Activated CD4-positive, alpha-beta T cell treated with anti-CD3 and anti-CD28 coated beads, Interleukin-2, amount 50 U/mL, for 48 hours (primary cell): ENCODE data around the gene EPB41L1.

Experiments
- DNase-seq, 2 experiments: peaks; one replicate each; pipeline ENCODE4 v3.0.0-alpha.2; 2020

The EPB41L1 gene

DNA sequence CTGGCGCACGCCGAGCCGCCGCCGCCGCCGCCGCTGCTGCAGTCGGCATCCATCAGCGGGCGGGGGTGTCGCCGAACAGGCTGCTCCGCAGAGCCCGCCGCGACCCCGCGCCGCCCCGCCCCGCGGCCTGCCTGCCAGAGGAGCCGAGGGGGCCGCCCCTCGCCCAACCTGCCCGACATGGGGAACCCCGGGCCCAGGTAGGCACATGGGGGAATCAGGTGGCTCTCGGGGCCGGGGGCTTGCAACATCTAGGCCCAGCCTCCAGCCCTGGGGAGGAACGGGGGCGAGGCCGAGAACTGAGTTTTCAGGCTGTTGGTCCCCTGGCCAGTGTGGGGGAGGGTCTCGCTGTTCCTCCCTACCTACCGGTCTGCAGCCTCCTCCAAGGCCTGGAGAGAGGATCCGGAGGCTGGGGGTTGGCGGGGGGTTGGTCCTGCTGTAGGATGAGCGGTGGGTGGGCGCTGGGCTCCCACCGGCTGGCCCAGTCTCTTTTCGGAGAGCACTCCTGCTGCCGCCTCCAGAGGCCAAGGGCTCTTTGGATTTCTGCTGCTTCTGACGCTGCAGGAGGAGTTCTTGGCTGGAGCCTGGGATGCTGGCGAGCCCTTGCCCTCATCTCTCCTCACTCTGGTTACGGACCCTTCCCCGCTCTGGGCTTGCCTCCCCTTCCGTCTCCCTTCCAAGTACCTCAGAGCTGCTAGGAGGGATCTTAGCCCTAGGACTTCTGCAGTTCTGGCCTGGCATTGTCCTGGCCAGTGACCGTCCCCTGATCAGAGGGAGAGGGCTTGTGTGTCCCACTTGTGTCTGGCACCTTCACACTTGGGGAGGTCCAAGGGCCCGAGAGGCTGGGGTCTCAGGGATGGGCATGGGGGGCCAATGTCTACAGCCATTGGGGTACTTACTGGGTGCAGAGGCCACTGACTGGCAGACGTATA is at the start of gene EPB41L1:
TSS of gene EPB41L1 (plus strand) at position 41 of the 929 bp plus-strand sequence. CDS start 19,038 bp downstream, outside the sequence.
- DNase-seq = no peak

DNA sequence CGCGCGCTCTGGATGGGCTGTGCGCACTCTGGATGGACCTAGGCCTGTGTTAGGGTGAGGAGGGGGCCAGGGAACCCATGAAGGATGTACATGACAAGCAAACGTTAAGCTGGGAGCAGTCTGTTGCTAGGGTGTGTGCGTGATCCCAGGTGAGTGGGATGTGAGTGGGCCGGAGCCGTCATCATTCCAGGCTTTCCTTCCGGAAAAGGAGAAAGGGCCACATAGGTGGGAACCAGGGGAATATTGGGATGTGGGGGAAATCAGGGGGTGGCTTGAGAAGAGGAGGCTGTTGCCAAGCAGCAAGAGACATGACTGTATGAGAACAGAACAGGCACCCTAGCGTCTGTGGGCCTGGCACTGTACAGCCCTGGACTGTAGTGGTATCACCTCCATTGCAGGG is 49.7 kb upstream of the EPB41L1 start:
- DNase-seq = no peak

DNA sequence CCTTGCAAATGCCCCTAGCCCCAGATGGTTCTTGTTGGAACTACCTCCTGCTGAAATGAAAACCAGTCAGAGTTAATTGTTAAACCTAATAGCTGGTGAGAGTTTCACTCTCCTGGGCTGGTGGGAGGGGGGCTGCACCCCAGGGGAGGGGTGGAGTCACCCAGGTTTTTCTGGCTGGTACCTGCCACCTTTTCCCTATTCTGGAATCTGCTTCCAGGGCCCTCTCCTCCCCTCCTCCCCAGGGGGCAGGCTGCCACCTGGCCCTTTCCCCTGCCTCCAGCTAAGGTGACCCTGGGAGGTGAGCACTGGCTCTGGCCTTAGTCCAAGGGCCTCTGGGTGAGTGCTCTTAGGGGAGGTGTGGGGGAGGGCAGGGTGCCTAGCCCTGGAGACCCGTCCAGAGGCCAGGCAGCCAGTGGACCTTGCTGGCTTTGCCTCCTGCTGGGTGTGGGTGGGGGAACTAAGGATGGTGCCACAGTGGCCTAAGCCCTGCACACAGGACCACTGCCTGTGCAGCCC is 48.8 kb upstream of the EPB41L1 start:
- DNase-seq = no peak

- DNase-seq = no peak
These were observed 47.9 kb upstream of the EPB41L1 start for GRCh38 chr20:36106606-36107005.

DNA sequence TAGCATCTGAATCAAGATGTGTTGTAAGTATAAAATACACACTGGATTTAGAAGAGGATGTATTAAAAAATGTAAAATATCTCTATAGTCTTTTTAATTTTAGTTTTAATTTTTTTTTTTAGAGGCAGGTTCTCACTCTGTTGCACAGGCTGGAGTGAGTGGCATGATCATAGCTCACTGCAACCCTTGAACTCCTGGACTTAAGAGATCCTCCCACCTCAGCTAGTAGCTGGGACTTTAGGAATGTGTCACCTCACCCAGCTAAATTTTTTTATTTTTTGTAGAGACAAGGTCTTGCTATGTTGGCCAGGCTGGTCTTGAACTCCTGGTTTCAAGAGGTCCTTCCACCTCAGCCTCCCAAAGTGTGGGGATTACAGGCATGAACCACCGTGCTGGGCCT is 46.7 kb upstream of the EPB41L1 start:
- DNase-seq = no peak

GRCh38 chr20:36109251-36109947 is 45.1 kb upstream of the EPB41L1 start:
- no peak for DNase-seq

DNA sequence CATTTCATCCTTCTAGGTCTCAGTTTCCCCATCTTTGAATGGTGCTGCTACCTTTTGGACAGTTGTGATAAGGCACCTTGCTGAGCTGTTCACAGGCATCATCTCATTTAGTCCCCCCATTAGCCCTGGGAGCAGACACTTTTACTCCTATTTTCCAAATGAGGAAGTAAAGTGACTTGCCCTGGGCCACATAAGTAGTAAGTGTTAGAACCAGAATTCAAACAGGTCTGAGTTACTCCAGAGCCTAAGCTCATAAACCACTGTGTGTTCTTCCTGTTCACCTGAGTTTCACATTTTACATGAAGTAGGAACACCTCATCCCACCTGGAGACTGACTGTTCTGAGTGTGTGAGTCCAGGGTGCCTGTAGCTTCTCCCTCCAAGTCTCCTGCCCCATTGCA is 43.5 kb upstream of the EPB41L1 start:
- no peak for DNase-seq

DNA sequence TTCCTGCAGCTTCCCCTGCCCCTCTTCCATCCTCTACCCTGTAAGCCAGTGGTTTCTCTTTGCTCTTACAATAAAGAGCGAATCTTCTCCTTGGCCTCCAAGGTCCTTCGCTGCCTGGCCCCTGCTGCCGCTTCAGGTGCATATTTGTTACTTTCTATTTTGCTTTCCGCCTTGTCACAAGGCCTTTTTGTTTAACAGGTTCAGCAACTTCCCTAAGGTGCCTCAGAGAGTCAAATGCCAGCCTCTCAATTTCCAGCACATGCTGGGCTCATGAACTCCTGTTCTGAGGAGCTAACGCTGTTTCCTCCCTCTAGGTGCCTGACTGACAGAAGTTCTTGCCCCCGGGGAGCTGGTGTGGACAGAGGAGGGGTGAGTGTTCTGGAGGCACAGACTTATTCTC is 42.4 kb upstream of the EPB41L1 start:
- DNase-seq = no peak

DNA sequence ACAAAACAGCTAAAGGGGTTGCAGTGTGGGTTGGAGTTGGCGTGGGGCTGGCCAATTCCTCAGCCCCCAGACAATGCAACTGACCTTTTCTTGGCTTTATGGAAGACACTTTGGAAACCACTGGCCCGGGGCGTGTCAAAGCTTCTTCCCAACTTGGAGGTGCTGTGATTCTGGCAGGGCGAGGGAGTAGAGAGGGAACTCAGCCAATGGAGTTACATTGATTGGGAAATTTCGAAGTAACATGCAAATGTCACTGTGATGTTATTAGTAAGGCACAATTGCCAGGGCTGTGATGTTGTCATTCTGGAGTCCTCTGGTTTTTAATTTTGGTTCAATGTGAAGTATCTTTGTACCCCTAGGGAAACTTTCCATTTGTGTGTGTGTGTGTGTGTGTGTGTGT is 41.5 kb upstream of the EPB41L1 start:
- DNase-seq = no peak

DNA sequence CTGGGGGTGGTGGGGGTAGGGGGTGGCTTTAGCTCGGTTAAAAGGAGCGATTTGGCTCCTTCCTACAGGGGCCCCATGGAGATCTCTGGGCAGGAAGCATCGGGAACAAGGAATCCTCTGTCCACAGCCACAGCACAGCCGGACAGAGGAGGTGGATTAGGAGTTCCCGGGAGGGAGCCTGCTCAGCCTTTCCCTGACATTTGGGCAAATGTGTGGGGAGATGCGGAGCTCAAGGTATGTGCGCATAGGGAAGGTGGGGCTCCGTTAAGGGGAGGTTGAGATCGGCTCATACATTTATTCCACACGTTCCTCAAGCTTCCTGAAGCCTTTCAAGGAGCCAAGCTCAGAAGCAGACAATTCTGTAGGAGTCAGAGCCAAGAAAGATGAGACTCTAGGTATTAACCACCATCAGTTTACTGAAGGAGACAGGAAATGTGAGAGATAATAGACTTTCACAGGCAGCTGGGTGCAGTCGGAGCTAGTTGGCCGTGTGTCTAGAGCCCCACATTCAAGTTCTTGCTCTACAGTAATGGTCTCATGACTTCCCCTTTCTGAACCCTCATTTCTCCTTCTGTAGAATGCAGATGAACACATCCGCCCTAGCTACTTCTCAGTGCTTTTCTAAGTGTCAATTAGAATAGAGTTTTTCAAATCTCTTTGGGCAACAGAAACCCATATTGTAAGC is 40.8 kb upstream of the EPB41L1 start:
- no peak for DNase-seq

- DNase-seq = no peak
These were observed 39.8 kb upstream of the EPB41L1 start for GRCh38 chr20:36114707-36115106.

DNA sequence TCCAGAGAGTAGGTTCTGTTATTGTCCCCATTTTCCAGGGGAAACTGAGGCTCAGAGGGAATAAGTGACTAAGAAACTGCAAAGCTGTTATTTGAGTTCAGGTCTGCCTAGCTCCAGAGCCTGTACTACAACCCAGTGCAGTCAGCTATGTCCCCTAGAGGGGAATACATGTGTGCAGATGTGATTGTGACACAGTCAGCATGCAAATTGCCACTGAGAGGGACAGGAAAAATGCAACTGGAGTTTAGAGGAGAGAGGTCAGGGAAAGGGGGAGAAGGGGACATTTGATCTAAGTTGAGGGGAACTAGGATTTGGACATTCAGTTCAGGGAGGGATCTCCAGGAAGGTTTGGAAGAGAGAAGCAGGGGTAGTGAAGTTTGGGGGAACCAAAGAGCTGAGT is 38.6 kb upstream of the EPB41L1 start:
- DNase-seq = no peak

DNA sequence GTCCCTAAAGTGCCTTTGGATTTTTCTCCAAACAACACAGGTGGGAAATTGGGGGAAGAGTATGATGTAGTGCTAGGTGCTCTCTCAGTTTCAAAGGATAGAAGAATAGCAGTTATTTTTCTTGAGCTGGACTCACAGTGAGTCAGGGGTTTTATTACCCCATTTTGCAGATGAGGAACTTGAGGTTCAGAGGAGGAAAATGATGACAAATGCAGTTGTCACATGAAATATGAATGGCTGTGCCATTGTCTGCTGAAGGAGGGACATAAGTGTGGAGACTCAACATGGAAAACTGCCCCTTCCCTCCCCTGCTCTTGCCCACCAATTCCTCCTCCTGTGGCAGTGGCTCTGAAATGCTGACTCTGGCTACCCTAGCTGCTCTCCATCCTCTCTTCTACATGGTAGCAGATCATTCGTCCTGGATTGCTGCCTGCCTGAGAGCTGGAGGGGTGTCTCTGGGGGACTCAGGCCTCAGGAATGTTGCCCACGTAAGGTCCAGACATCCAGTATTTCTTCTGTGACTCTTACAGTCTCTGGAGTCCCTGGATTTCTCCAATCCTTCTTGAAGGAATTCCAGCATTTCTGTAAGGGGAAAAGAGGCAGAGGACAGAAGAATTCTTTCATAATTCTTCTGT is 37.6 kb upstream of the EPB41L1 start:
- no peak for DNase-seq

GRCh38 chr20:36117638-36118037 is 36.9 kb upstream of the EPB41L1 start:
- DNase-seq = no peak

DNA sequence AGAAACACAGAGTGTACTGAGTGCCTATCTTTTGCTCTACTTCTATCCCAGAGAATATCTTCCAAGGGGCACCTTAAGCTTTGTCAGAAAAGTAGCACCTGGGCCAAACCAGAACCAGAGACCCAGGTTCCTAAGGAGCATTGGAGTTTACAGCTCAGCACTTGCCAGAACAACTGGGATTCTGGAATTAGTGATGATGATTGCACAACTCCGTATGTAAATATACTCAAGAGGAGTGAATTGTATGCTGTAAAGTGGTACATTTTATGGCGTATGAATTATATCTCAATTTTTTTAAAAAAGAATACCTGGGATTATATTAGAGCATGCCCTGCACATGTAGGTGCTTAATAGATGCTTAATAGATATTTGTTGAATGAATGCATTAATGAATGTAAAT is 36.2 kb upstream of the EPB41L1 start:
- no peak for DNase-seq

GRCh38 chr20:36119537-36119936 is 35.0 kb upstream of the EPB41L1 start:
- DNase-seq = no peak

- no peak for DNase-seq
These were observed 34.3 kb upstream of the EPB41L1 start for GRCh38 chr20:36120241-36120640.

DNA sequence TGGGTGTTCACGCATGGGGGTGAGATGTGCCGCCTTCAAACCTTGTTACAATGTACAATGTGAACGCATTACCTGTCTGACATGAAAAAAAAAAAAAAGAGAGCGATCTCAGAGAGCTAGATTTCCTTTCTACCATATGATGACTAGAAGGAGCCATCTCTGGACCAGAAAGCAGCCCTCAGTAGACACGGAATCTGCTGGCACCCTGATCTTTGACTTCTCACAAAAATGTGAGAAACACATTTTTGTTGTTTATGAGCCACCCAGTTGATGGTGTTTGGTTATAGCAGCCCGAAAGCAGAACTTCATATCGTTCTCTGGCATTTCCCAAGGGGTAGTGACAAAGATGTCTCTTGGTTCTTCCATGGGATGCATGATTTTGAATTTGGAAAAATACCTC is 33.5 kb upstream of the EPB41L1 start:
- DNase-seq = no peak

- DNase-seq = no peak
These were observed 32.3 kb upstream of the EPB41L1 start for GRCh38 chr20:36121981-36122930.

GRCh38 chr20:36122931-36123288 is 31.6 kb upstream of the EPB41L1 start:
- no peak for DNase-seq

DNA sequence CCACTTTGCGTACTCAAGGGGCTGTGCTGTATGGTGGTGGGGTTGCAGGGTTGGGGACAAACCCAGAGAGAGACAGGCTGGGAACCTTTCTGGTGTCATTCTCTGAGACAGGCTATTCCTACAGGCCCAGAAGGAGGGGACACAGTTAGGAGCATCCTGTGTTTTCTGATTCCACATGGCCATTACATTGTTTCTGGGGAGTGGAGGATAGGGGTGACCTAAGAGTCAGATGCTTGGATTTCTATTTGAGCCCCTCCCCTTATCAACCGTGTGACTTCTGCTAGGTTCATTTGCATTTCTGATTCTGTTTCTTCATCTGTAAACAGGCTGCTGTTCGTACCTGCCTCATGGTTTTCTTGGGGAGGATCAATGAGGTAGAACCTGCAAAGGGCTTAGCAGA is 29.4 kb upstream of the EPB41L1 start:
- DNase-seq = no peak
